HG03575 (cell line): ENCODE measurements around the gene FTCD.
"Not testable (repeated sequence)": the region's sequence is repeated elsewhere in the genome, so short reads cannot be mapped to it uniquely, and the experiment has no call there.

ENCODE experiments used
- ATAC-seq: cut with Tn5 transposase; IDR thresholded peaks from one replicate; pipeline ENCODE4 v1.9.1; 2021; ENCODE audit not compliant: unreplicated experiment, insufficient number of reproducible peaks, low FRiP score; ENCODE audit errors: extremely low read depth

The FTCD gene

DNA sequence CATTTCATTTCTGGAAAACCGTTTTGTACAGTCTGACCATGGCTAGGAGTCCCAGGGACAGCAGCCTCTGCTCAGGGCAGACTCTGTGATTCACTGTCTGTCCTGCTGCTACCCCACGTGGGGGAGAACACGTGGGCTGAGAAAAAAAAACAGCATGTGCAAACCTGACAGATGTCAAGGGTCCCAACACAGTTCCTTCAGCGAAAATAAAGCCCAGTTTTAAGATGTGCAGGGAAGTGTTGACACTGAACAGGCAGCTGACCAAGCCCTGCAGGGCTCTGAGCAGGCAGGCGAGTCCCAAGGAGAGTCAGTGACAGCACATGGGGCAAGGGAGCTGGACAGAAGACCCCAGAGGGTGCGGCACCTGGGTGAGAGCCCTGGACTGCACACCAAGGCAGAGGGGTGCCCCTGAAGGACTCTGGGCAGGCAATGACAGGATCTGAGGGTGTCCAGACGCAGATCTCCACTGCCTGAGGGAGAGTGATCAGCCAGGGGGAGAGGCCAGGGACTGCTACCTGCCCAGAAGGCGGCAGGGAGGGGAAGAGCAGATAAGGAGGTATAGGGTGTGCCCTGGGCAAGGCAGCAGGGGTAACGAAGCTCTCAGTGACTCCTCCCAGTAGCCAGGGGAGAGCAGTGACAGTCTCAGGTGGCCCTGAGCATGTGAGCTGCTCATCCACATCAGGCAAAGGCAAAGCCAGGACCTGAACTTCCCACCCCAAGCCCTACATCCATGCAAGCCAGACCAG, 34.0 kb upstream of the FTCD start:
- ATAC-seq, result no peak

DNA sequence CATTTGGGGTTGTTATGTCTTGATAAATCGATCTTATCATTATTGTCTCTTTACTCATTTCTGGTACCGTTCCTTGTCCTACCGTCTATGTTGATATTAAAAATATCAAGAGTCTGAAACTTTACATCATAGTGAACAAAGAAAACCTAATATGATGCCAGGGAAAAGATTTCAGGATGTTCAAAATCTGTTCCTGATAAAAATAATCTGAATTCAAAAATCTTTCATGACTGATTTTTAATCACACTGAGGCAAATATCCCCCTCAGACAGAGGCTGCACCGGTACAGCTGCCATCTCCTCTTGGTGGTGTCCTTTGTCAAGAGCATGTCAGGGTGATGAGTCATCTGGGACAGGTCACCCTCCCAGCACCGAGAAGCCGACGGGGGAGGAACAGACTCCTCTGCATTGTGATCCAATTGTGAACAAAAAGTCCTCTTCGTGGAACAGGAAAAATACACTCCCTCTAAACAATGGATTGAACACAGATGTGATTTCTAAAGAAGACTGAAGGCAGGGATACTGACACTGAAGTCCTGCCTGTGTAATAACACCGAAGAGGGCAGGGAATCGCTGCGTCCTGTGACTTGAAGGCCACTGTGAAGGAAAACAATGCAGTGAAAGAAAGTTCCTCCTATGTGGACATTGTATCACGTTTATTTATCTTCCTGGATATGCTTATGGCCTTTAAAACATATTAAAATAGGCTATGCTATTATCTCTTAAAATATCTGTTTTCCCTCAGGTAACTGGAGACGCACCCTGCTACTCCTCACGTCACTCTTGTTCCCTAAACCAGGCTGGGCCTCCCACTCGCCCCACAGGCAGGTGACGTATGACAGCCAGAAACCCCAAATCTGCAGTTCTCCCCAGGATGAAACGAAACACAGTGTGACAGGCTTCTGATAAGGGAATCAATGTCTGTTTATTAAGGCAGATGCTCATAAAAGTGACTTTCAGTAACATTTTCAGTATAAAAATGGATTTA, 33.1 kb upstream of the FTCD start:
- no peak for ATAC-seq

DNA sequence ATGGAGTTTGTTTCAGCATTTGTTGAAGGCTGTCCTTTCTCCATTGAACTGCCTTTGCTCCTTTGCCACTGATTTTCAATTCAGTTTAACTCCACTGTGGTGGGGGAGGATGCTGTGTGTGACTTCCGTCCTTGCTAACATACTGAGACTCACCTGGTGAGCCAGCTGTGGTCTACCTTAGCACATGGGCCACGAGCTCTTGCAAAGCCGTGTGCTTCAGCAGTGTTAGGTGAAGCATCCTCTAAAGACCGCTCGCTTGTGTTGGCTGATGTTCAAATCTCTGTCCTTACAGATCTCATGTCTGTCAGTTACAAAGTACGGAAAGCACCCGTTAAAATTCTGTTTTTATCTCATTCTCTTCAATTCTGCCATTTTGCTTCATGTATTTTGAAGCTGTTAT, 32.4 kb upstream of the FTCD start:
- no peak for ATAC-seq

DNA sequence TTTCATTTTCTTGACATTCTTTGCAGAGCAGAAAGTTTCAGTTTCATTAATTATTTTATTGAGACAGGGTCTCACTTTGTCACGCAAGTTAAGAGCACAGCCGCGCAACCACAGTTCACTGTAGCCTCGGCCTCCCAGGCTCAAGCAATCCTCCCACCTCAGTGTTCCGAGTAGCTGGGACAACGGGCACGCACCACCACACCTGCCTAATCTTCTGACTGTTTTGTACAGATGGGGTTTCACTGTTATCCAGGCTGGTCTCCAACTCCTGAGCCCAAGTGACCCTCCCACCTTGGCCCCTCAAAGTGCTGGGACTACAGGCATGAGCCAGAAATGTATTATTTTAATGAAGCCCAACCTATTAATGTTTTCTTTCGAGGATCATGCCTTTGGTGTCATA, 31.9 kb upstream of the FTCD start:
- no peak for ATAC-seq

DNA sequence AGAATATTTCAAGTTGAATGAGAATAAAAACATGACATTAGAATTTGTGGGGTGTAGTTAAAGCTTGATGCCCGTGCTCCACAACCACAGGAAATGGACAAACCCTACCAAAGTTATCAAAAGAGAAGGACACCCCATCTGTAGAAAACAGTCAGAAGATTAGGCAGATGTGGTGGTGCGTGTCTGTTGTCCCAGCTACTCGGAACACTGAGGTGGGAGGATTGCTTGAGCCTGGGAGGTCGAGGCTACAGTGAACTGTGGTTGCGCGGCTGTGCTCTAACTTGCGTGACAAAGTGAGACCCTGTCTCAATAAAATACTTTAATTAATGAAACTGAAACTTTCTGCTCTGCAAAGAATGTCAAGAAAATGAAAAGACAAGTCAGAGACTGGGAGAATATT, 30.3 kb upstream of the FTCD start:
- no peak for ATAC-seq

DNA sequence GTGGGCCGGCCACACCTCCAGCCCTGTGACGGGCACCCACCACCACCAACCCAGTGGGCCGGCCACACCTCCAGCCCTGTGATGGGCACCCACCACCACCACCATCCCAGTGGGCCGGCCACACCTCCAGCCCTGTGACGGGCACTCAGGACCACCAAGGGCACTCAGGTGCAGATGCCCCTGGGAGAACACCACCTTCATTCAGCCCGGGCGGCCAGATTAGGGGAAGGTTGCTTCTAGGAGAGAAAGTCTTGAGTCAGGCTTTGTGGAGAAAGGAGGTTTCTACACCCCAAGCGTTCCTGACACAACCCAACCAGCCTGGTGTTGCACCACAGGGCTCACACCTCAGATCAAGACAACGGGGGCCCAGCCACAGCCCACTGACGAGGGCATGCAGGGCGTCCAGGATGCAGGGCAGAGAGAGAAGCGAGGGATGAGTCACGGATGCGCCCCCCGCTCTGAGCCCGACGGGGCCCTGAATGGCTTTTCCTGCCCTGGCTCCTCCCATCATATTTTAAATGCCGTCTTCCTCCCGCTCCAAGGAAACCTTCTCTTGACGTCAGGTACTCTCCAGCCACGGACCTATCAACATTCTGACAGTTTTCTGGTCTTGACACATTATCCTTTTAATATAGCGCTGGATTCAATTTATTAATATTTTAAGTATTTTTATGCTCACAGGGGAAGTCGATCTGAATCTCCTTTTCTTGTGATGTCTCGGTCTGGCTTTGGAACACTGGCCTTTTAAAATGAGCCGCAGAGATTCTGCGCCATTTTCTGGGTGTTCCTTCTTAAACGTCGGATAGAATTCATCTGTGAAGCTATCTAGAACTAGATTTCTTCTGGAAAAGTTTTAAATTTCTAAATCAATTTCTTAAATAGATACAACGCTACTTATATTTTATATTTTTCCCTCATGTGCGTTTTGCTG, 29.5 kb upstream of the FTCD start:
- no peak for ATAC-seq

DNA sequence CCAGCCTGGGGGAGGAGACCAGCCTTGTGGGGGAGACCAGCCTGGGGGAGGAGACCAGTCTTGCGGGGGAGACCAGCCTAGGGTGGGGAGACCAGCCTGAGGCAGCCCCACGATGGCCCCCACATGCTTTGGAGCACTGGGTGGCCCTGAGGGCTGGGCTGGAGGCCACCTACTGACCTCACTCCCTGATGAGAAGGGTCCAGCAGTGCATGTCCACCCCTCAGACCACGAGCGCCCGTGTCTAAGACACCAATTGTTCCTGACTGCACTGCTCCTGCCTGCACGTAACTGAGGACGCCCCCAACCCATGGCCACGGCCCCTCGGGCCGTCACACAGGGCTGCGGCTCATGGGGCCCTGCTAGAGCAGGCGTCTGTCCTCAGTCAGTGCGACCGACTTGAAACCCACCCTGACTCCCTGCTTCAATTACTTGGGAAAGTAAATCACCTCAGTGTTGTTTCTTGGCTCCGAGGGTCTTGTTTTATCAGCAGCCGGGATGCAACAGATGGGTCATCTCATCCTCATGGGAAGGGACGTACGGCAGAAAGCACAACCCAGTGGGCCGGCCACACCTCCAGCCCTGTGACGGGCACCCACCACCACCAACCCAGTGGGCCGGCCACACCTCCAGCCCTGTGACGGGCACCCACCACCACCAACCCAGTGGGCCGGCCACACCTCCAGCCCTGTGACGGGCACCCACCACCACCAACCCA, 28.7 kb upstream of the FTCD start, which contains the start of gene SPATC1L:
Gene SPATC1L, minus strand, starts transcription at position 550 of the 715 bp plus-strand sequence. CDS start 1,643 bp downstream, outside the sequence.
- ATAC-seq, result no peak

DNA sequence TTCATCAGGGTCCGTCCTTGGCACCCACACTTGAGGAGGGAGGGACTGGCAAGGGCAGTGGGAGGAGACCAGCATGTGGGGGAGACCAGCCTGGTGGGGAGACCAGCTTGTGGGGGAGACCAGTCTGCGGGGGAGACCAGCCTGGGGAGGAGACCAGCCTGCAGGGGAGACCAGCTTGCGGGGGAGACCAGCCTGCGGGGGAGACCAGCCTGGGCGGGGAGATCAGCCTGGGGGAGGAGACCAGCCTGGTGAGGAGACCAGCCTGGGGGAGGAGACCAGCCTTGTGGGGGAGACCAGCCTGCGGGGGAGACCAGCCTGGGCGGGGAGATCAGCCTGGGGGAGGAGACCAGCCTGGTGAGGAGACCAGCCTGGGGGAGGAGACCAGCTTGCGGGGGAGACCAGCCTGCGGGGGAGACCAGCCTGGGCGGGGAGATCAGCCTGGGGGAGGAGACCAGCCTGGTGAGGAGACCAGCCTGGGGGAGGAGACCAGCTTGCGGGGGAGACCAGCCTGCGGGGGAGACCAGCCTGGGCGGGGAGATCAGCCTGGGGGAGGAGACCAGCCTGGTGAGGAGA, 28.0 kb upstream of the FTCD start:
- not testable (repeated sequence) for ATAC-seq

DNA sequence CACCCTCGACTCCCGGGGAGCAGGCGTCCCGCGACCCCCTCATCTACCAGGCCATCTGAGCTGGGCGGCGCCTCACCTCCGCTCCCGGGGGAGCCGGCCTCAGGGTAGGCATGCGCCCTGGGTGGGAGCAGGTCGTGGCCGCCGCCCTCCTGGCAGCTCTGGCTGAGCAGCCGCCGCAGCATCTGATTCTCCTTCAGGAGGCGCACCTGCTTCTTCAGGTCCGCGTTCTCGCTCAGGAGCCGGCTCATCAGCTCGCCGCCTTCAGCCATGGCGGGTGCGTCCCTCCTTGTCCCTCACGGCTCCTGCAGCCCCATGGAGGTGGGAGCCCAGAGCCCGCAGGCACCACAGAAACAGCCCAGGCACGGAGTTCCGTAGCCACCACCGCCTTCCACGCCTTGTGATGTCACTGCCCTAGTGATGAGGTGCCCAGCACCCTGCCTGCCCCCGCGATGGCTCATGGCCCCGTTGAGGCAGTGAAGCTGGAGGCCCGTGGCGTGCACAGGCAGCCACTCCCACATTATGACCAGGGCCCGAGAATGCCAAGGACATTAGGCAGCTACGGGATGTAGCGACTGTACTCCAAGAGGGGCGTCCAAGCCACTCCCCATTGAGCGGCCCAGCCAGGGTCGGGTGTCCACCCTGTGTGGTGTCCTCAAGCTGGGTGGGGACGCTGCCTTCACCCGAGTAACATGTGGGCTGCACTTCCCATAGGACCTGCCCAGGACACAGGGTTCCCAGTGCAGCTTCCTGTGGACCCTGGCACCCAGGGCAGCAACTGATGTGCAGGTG, 27.4 kb upstream of the FTCD start:
- ATAC-seq, result no peak

DNA sequence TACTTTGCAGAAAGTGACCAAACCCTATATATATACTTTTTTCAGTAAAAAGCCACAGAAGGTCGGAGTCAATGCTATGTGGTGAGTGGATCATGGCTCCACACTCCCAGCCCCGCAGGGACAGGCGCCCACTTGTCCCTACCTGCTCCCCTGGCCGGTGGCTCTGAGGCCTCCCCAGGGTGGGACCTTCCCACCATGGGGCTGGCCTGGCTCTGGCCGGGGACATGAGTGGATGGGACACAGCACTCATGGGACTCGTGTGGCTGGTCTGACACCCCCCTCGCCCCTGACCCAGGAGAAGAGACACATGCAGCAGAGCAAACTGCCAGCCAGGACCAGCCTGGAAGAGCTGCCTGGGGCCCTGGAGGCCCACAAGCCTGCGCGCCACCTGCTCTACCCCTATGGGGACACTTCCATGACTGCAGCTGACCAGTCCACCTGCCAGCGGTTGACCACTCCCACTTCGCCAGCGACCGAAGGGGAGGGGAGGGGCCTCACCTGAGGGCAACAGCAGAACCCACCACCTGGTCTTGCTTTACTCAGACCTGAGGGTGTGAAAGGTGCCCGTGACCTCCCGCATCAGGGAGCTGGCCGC, 26.7 kb upstream of the FTCD start:
- ATAC-seq, result no peak

DNA sequence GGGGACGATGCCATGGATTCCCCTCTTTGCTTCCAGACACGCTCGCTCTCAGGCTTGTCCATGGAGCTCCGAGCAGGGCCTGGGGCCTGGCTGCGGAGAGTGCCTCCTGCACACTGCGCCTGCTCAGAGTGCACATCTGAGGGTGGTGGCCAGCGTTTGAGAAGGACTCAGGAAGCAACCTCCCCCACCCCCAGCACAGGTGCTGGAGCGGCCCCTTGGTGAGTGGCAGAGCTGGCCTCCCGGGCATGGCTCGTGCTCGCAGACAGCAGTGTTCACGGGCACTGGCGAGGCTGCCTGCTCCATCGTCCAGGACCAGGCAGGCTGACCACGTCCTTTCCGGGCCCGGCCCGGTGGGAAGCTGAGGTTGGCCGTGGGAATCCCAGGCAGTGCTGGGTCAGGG, 26.1 kb upstream of the FTCD start:
- no peak for ATAC-seq

DNA sequence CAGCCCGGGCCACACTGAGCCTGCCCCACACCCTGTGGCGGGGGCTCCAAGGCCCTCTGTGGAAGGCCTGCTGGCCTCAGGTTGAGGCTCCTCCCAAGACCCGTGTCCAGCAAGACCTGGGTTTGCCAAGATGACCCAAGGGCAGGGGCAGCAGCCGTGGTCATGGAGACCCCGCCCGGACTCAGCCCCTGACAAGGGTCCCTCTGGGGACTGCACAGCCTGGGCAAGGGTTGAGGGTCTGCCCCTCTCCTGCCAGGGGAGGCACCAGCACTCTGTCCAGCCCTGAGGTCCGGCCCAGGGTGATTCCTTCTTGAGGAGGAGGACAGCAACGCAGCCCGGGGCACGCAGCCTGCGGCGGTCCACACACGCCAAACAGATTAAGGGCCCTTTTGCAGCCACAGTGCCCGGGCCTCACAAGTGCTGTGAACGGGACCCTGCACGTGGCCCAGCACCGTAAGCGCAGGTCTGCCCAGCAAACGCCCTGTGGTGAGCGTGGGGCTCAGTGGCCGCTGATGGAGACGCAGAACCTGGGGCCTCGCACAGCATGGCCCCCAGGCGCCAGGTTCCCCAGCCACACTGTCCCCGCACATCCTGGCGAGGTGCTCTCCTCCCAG, 25.5 kb upstream of the FTCD start:
- no peak for ATAC-seq

DNA sequence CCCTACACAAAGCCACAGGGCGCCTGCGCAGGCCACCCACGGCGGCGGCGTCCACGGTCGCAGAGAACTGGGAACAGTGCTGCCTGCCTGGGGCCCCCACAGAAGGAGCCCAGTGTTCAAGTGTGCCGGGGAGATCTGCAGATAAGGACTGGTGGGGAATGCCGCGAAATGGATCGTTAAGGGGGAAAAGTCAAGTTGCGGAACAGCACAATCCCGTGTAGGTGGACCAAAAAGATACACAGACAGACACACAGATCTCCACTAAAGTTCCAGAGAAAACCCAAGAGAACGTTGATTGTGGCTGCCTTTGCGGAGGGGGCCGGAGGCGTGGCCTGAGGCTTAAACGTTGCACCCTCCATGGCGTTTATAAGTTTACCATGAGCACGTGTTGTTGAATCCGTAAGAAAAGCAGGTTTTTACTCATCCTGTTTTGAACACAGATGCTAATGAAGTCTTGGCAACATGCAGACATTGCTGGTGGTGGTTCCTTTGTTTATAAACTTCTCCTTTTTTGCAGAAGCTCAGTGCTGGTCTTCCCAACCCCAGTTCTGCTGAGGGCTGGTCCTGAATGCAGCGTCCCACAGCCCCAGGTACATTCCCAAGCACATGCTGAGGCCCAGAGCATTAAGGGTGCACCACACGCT, 24.8 kb upstream of the FTCD start:
- no peak for ATAC-seq

DNA sequence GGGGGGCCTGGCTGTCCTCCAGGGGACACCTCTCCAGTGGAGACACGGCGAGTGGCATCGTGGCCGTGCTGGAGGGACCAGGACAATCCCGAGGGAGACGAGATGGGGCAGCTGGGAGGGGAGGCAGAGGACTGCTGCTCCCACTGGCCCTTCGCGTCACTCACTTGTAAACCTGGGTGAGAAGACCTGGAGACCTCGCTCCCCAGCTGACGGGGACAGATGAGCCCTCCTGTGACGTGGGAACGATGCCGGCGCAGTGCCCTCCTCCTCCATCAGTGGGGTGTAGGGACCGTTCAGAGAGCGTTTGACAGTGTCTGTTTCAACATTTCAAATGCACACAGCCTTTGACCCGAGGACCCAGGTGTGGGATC, 24.3 kb upstream of the FTCD start:
- ATAC-seq, result no peak

DNA sequence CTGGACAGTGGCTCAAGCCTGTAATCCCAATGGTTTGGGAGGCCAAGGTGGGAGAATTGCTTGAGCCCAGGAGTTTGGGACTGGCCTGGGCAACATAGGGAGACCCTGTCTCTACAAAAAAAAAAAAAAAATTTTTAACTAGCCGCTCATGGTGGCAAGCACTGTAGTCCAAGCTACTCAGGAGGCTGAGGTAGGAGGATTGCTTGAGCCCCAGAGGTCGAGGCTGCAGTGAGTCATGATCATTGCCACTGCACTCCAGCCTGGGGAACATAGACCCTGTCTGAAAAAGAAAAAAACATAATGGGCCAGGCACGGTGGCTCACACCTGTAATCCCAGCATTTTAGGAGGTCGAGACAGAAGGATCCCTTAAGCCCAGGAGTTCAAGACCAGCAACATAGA, 23.6 kb upstream of the FTCD start:
- no peak for ATAC-seq

DNA sequence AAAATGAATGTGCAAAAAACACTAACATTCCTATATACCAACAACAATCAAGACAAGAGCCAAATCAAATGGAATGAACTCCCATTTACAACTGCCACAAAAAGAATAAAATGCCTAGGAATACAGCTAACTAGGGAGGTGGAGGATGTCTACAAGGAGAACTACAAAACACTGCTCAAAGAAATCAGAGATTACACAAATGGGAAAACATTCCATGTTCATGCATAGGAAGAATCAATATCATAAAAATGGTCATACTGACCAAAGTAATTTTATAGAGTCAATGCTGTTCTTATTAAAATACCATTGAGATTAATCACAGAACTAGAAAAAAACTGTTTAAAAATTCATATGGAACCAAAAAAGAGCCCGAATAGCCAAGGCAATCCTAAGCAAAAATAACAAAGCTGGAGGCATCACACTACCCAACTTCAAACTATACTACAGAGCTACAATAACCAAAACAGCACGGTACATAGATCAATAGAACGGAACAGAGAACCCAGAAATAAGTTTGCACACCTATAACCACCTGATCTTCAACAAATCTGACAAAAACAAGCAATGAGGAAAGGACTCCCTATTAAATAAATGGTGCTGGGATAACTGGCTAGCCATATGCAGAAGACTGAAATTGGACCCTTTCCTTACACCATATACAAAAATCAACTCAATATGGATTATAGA, 21.2 kb upstream of the FTCD start:
- not testable (repeated sequence) for ATAC-seq
